Urinary bladder (tissue), 4 donors: ENCODE results near the gene ATG9A. TPM values are rescaled to one million over a fixed set of nuclear protein-coding genes. Genes with fewer than 3 reads are reported as not detected.
"Not testable (repeated sequence)": the region's sequence is repeated elsewhere in the genome, so short reads cannot be mapped to it uniquely, and the experiment has no call there.

Source experiments
- DNase-seq: peaks from one replicate; pipeline ENCODE4 v3.0.0-alpha.2; 2015; ENCODE audit errors: extremely low spot score
- H3K27ac ChIP-seq: one replicate; pipeline ENCODE4 v1.5.1; 2013; ENCODE audit warnings: low read depth, mild to moderate bottlenecking, moderate library complexity
- H3K36me3 ChIP-seq: one replicate; pipeline ENCODE4 v1.6.1; 2013; ENCODE audit warnings: mild to moderate bottlenecking, moderate library complexity; ENCODE audit not compliant: insufficient read depth
- H3K4me1 ChIP-seq: one replicate; pipeline ENCODE4 v1.6.1; 2013; ENCODE audit warnings: mild to moderate bottlenecking, moderate library complexity; ENCODE audit not compliant: insufficient read depth
- H3K4me3 ChIP-seq: one replicate; pipeline ENCODE4 v1.5.1; 2013; ENCODE audit warnings: low read depth, low read length
- WGBS: extraction: QIAGEN DNeasy Blood & Tissue Kit; methylation state at CpG from one replicate; pipeline ENCODE4 v1.1.7; 2013; 5-methylcytosine and 5-hydroxymethylcytosine counted together
- polyA plus RNA-seq: library from polyadenylated mRNA; stranded (reverse); fragments of 200-250 nt; gene quantifications from one replicate; pipeline ENCODE4 v1.2.3, GENCODE V29; 2013
- total RNA-seq: library from RNA; depleted of rRNA; stranded (reverse); fragments of >200 nt; gene quantifications from one replicate; pipeline ENCODE4 v1.2.3, GENCODE V29; 2014
- donor health status: healthy with polysubstance abuse.
- donor health status: healthy.

Gene ATG9A
- total and polyA plus RNA-seq, 2 donors: 20.7 to 54.6 TPM

DNA sequence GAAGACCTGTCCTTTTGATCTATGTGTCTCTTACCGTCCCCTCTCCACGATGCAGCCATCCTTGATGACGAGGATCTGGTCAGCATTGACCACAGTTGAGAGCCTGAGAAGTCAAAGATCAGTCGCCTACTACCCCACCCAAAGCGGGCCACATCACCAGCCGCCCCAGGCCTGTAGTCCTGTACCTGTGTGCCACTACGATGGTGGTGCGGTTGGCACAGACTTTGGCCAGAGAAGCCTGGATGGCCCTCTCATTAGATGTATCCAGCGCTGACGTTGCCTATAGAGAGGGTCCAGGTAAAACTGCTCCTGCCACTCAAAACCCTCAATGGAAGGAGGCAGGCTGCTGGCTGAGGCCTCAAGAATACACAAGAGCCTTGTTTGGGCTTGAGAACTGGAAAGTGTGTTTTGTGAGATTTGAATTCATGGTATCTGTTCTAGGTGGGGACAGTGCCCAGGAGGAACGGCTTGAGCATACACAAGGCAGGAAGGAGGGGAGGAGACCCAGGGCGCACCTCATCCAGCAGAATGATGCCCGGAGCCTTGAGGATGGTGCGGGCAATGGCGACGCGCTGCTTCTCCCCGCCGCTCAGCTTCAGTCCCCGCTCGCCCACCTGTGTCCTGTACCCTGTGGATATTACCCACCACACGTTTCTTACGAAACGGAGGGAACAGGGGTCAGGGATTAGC, 19.1 kb downstream of the ATG9A start:
- H3K36me3 ChIP-seq: peaks cover 2% of the 10 kb centered on the region
- H3K27ac ChIP-seq: no peak overlapping the region
- no peak for DNase-seq
- 94% methylated on average over 24 of the region's 24 CpGs for WGBS
- no peak overlapping the region for H3K4me3 ChIP-seq
- H3K4me1 ChIP-seq: no peaks in the 10 kb centered on the region

DNA sequence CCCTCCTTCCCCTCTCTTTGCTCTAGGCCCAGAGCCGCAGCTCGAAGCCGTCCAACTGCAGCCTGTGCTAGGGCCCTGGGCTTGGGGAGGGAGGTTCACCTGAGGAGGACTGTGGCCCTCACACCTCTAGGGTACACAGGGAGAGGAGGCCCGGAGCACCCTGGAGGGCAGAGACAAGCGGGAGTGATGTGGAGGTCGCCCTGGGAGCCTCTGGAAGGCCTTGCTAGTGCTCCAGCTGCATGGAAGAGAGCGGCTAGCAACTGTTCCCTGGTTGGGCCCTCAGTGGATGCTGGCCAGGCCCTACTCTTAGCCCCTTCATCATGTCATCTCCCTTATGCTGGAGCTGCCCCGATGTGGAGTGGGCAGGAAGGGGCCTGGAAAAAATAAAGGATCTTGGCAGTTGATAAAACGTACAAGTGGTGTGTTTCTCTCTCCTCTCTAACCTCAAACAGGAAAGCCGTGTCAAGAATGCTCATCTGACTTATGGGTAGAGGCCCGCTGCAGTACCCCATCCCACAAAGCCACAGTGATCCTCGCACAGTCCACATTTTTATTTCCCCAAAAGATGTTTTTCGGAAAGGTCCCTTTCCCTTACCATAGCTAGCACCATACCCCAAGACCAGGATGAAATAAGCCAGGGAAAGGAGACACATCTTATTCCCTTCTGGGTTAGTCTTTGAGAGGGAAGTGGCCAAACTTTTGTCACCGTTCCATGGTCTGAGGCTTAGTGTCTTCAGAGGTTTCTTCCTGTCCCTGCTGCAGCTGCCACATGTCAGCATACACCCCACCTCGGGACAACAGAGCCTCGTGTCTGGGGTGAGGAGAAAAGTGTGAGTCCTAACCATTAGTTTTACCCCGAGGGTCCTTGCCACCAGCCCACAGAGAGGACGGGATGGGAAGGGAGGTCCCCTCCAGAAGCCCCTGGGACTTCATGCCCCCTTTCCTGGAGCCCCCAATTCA, 19.9 kb downstream of the ATG9A start:
- Histone ChIP-seq H3K4me3 (no peak overlapping the region), H3K36me3 (peaks cover 2% of the 10 kb centered on the region), H3K27ac (no peak overlapping the region), H3K4me1 (no peaks in the 10 kb centered on the region)
- DNase-seq: no peak
- WGBS: 80% methylated on average over 18 of the region's 18 CpGs

DNA sequence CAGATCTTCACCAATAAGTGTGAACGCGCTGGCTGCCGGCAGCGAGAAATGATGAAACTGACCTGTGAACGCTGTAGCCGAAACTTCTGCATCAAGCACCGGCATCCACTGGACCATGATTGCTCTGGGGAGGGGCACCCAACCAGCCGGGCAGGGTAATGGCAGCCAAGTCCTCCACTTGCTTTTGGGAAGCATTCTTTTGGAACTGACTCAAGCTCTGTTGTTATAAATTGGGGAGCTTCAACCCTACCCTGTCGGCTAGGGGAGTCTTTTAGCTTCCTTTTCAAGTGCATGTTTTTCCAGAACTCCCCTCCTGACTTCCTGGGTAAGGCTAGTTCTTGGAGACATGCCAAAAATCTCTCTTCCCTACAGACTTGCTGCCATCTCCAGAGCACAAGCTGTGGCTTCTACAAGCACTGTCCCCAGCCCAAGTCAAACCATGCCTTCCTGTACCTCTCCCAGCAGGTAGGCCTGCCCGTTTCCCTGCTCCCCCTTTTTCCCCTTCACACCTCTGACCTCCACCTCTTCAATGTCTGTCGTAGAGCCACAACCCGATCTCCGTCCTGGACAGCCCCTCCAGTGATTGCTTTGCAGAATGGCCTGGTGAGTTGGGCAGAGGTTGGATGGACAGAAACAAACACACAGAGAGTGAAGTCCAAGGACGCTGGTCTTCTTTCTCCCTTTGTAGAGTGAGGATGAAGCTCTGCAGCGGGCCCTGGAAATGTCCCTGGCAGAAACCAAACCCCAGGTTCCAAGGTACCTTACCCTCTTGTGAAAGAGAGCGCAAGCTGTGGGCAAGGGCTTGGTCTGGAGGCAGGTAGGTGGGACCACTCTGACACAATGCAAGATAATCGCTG, 21.3 kb downstream of the ATG9A start:
- Histone ChIP-seq H3K36me3 (peaks cover 2% of the 10 kb centered on the region), H3K4me3 (no peak overlapping the region), H3K4me1 (no peaks in the 10 kb centered on the region), H3K27ac (no peak overlapping the region)
- 62% methylated on average over 17 of the region's 17 CpGs for WGBS
- DNase-seq: no peak

DNA sequence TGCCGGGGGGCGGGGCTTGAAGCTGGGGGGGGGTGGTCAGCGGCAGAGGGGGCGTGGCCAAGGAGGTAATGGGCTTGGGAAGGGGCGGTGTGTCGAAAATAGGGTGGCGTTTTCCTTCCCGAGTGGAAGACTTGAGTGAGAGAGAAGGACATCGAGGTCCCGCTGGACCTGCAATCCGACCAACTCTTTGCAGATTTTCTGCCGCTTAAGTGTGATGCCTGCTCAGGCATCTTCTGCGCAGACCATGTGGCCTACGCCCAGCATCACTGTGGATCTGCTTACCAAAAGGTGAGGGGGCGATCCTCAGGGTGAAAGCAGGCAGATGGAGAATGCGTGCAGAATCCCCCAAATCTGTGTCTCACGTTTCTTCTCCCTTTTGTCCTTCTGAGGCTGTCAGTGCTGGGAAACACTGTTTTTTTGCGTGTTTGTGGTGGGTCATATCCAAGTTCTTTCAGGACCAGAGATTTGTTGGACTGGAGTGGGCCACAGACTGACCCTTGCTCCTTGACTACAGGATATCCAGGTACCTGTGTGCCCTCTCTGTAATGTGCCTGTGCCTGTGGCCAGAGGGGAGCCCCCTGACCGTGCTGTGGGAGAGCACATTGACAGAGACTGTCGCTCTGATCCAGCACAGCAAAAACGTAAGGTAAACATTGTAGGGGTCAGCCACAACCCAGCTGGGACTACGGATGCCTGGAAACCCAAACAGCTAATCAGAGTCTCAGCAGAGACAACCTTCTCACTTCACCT, 22.1 kb downstream of the ATG9A start:
- H3K27ac ChIP-seq: peak overlapping the region; percentile 90
- 9% methylated on average over 22 of the region's 22 CpGs for WGBS
- peaks cover 2% of the 10 kb centered on the region for H3K36me3 ChIP-seq
- DNase-seq: no peak
- H3K4me3 ChIP-seq: peak overlapping the region; percentile 60
- no peaks in the 10 kb centered on the region for H3K4me1 ChIP-seq

DNA sequence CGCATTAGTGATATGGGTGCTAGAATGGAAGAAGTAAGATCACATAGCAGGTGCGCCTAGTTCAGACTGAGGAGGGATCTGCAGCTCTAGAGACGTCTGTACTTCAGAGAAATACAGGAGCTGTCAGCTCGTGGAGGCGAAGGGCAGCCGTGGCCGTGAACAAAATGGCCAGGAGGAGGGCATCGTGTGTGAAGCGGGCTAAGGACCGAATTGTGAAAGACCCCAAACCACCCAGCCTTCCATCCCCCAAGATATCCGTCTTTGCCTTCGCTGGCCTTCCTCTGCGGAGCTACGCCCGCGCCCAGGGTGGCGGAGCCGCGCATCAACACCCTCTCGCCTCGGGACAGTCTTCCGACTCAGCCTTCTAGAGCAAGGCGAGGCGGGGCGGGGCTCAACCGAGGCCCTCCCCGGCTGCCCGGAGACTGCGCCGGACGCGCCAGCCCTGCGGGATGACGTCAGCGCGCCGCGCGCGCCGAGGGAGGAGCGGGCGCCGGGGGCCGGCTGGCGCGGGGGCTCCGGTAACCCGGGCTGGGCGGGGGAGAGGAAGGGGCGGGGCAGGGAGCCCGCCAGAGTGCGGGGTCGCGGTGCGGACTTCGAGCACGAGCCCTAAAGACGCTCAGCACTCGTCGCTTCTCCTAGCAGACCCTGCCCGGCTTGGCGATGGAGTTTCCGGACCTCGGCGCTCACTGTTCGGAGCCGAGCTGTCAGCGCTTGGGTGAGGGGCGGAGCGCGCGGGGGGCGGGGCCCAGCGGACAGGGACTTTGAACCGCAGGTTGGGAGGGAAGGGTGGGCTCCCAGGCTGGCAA, 22.9 kb downstream of the ATG9A start, which contains the start of gene ZFAND2B:
Gene ZFAND2B, plus strand, starts transcription at position 455 of the 806 bp plus-strand sequence. Its CDS starts 206 bp downstream, at position 661.
- under 1% methylated on average over 76 of the region's 76 CpGs for WGBS
- peak within 1 kb of the TSS; percentile 93 for H3K27ac ChIP-seq

DNA sequence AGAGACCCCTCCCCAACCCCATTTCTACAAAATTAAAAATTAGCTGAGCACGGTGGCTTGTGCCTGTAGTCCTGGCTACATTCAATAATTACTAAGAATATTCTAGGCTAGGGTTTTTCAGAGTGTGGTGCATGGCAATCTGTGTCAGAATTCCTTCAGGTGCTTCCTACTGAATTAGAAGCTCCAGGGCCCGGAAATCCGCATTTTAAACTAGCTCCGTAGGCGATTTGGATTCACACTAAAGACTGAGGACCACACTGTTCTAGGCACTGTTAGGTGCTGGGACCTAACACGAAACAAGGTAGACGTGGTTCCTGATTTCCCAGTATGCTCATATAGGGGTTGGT, 23.5 kb downstream of the ATG9A start:
- Histone ChIP-seq H3K27ac (peak overlapping the region; percentile 93), H3K4me3 (peak overlapping the region; percentile 60), H3K4me1 (no peaks in the 10 kb centered on the region), H3K36me3 (peaks cover 2% of the 10 kb centered on the region)
- no peak for DNase-seq
- 19% methylated on average over 7 of the region's 7 CpGs for WGBS

More for the DNA sequence above, 22.9 kb downstream of the ATG9A start, which contains the start of gene ZFAND2B:
- H3K4me3 ChIP-seq: peak within 1 kb of the TSS; percentile 60
- peaks cover 2% of the 10 kb centered on the region for H3K36me3 ChIP-seq
- DNase-seq: peak; percentile 77
- no peaks in the 10 kb centered on the region for H3K4me1 ChIP-seq

DNA sequence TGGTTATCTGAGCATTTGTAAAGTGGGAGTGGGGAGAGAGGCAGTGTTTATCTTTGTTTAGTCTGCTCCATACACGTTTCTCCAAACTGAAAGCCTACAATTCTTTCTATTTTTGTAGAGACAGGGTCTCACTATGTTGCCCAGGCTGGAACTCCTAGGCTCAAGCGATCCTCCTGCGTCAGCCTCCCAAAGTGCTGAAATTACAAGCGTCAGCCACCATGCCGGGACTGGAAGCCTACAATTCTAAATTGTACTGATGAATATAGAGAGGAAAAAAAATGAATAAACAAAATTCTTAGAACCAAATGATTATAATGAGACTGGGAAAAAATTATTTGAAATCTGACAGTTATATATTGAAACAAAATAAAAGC, 24.3 kb downstream of the ATG9A start:
- Histone ChIP-seq H3K4me1 (no peaks in the 10 kb centered on the region), H3K4me3 (no peak overlapping the region), H3K36me3 (peaks cover 2% of the 10 kb centered on the region), H3K27ac (no peak overlapping the region)
- 78% methylated on average over 5 of the region's 5 CpGs for WGBS
- DNase-seq: no peak

DNA sequence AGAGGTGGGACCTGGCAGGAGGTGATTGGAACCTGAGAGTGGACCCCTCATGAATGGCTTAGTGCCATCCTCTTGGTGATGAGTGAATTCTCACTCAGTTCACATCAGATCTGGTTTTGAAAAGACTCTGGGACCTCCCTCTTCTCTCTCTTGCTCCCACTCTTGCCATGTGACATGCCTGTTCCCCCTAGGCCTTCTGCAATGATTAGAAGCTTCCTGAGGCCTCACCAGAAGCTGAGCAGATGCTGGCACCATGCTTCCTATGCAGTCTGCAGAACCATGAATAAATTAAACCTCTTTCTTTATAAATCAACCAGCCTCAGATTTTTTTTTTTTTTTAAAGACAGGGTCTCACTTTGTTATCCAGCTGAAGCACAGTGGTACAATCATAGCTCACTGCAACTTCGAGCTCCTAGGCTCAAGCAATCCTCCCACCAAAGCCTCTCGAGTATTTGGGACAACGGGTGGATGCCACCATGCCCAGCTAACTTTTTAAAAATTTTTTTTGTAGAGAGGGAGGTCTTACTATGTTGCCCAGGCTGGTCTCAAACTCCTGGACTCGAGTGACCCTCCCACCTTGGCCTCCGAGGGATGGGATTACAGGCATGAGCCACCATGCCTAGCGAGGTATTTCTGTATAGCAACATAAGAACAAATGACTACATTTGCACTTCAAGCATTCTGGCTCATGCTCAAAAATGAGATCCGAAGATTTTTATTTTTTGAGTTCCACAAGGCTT, 24.8 kb downstream of the ATG9A start:
- DNase-seq: no peak
- 76% methylated on average over 7 of the region's 7 CpGs for WGBS
- H3K27ac ChIP-seq: no peak overlapping the region
- peaks cover 2% of the 10 kb centered on the region for H3K36me3 ChIP-seq
- H3K4me3 ChIP-seq: no peak overlapping the region
- H3K4me1 ChIP-seq: no peaks in the 10 kb centered on the region

DNA sequence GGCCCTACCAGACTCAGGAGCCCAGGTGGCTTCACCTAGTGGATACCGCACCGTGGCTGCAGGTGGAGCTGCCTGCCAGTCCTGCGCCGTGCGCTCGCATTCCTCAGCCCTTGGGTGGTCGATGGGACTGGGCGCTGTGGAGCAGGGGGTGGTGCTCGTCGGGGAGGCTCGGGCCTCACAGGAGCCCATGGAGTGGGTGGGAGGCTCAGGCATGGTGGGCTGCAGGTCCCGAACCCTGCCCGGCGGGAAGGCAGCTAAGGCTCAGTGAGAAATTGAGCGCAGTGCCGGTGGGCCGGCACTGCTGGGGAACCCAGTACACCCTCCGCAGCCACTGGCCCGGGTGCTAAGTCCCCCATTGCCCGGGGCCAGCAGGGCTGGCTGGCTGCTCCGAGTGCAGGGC, 28.1 kb downstream of the ATG9A start:
- H3K4me3 ChIP-seq, DNase-seq, H3K4me1 ChIP-seq, H3K27ac ChIP-seq, H3K36me3 ChIP-seq: not testable (repeated sequence)
- WGBS: 89% methylated on average over 19 of the region's 21 CpGs

DNA sequence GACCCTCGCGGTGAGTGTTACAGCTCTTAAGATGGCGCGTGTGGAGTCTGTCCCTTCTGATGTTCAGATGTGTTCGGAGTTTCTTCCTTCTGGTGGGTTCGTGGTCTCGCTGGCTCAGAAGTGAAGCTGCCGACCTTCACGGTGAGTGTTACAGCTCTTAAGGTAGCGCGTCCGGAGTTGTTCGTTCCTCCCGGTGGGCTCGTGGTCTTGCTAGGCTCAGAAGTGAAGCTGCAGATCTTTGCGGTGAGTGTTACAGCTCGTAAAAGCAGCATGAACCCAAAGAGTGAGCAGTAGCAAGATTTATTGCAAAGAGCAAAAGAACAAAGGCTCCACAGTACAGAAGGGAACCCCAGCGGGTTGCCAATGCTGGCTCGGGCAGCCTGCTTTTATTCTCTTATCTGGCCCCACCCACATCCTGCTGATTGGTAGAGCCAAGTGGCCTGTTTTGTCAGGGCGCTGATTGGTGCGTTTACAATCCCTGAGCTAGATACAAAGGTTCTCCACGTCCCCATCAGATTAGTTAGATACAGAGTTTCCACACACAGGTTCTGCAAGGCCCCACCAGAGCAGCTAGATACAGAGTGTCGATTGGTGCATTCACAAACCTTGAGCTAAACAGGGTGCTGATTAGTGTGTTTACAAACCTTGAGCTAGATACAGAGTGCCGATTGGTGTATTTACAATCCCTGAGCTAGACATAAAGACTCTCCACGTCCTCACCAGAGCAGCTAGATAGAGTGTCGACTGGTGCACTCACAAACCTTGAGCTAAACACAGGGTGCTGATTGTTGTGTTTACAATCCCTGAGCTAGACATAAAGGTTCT, 28.7 kb downstream of the ATG9A start:
- H3K4me1 ChIP-seq, DNase-seq, H3K27ac ChIP-seq, H3K4me3 ChIP-seq, H3K36me3 ChIP-seq: not testable (repeated sequence)
- 61% methylated on average over 24 of the region's 26 CpGs for WGBS
